GM19463 (cell line): ENCODE results near the gene RHBG.
"Not testable (repeated sequence)": the region's sequence is repeated elsewhere in the genome, so short reads cannot be mapped to it uniquely, and the experiment has no call there.

Experiments
- ATAC-seq: cut with Tn5 transposase; IDR thresholded peaks from one replicate; pipeline ENCODE4 v1.9.1; 2021; ENCODE audit warnings: mild to moderate bottlenecking, moderate library complexity; ENCODE audit not compliant: unreplicated experiment

Gene RHBG

DNA sequence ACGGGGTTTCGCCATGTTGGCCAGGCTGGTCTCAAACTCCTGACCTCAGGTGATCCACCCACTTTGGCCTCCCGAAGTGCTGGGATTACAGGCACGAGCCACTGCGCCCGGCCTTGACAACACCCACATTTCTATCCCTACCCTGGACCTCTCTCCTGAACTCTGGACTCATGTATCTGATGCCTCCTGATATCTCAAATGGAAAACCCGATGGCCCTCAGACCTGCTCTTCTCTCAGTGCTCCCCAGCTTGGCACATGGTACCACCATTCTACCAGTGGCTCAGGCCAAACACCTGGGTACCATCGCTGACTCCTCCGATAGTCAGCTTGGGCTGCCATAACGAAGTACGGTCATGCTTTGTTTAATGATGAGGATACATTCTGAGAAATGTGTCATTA is 8.5 kb upstream of the RHBG start:
- no peak for ATAC-seq

DNA sequence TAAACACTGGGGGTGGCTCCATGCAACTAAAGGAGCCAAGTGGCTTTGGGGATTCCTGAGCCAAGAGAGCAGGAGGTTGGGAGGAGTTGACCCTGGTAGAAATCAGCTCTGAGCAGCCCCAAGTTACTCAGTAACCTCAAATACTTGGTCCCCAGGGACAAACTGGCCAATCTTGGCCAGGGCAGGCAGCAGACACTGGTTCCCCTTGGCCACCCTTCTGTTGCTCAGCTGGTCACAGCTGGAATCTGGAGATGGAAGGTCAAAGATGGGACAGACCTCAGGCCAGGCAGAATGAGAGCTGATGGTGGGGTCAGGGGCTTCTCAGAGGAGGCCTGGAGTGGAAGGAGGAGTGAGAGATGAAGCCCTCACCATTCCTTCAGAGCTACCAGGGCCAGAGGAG is 3.3 kb upstream of the RHBG start:
- no peak for ATAC-seq

DNA sequence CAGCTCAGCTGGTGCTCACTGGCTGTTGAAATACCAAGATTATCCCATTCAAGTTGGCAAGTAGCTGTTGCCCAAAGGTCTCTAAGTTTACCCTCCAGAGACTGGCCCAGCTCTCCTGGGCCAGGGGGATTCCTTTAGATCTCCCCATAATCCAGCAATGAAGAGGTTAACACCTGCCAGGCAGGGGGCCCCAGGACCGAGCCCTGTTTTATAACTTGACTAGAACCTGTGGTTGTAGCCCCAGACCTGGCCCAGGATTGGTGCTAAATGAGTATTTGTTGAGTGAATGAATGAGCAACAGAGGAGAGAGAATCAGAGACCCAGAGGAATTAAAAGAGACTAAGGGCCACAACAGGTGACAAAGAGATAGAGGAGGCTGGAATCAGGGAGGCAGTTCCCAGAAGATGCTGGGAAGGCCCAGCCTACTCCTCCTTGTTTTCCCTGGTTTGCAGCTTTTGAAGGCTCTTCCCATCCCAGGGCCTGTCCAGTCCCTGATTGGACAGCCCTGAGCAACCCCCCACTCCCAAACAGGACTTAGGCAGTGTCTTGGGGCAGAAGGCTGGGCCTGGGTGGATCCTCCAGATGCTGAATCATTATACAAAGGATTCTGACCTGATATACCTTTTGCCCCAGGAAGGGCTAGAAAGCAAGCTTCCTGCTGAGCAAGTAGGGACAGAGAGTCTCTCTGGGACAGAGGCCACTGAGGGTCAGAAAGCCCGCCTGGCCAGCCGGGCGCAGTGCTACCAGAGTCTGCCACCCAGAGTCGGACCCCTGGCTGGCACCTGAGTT is 2.4 kb upstream of the RHBG start:
- no peak for ATAC-seq

DNA sequence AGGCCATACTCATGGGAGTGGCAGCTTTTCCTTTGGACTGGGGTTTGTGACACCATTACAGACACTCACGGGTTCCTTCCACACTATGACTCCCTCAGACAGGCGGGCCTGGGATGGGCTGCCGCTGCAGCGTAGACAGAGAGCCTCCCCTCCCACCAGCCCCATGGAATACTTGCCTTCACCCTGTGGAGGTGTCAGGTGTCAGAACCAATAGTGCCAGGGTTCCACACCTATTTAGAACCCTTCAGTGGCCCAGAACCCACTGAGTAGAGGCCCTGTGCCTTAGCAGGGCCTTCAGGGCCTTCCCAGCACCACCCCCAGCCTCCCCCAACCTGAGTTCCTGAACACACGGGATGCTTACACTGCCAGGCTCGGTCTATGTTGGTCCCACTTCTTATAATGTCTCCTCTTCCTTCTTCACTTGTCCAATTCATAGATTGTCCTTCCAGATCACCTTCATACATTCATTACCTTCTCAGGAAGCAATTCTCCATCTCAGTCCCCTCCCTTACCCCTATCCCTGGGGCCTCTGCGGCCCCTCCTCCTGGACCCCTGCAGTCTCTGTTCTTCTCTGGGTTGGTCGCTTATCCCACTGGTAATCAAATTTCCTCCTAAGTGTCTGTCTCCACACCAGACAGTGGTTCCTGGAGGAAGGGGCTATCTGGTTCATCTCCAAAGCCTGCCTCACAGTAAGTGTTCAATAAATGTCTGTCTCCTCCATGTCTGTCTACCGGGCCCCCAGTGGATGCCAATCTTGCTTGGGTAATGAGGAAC is 1.4 kb upstream of the RHBG start:
- ATAC-seq = no peak

DNA sequence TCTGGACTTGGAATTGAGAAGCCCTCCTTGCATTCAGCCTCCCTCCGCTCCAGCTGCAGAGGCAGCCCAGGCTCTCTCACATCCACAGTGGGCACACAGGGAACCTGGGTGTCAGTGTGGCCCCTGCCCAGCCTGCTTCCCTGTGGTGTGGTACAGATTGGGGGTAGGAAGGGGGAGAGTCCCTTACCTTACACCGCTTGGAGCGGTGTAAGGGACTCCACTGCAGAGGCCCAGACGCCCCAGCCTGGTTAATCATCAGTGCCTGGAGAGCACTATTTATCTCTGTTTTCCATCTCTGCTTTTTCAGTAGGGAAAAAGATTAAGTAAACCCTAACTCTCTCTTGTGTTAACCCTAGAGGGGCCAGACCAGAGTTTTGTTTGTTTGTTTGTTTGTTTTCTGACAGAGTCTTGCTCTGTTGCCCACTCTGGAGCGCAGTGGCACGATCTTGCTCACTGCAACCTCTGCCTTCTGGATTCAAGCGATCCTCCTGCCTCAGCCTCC is 803 bp upstream of the RHBG start:
- no peak for ATAC-seq

DNA sequence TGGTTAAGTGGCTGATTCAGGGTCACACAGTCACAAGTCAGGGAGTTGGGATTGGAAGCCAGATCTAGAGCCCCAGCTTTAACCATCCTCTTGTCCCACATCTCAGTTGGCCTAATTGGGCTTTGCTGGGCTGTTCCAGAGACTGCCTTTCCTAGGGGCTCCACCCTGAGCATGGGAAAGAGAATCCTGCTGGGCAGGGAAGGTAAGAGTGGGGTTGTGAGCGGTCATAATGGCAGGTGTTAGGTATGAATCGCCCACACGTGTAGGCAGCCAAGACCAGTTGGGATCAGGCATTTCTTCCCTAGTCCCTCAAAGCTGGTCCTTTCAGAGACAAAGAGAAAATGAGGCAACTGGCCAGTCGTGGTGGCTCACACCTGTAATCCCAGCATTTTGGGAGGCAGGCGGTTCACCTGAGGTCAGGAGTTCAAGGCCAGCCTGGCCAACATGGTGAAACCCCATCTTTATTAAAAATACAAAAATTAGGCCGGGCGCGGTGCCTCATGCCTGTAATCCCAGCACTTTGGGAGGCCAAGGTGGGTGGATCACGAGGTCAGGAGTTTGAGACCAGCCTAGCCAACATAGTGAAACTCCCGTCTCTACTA is 775 bp downstream of the RHBG start:
- not testable (repeated sequence) for ATAC-seq

DNA sequence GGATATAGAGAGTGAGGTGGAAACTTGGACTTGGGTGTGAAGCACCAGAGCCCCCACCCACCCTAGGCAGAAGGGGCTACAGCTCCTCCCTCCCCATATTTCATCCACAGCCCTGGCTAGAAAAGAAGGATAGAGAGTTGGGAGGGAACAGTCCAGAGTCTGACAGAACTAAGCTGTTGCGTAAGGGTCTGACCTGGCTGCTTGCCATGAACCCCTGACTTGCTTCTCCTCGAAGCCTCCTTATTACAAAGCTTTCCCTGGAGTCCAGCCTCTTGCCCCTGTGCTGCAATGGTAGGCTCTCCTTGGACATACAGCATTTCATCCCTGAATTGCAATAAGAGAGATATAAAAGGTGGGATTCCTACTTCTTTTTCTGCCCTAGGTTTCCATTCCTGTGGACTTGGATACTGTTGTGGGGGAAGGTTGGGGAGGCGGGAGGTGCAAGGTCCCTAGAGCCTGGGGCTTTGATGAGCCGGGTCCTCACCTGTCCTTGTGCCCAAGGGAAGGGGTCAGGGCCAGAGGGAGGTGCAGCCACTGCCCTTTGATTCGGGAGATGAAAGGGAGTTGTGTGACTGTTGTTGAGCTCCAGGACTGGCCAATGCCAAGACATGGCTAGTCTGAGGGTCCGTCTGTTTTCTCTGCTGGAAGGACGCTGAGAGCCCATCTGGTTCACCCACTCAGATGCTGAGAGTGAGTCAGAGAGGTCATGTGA is 2.7 kb downstream of the RHBG start:
- no peak for ATAC-seq

DNA sequence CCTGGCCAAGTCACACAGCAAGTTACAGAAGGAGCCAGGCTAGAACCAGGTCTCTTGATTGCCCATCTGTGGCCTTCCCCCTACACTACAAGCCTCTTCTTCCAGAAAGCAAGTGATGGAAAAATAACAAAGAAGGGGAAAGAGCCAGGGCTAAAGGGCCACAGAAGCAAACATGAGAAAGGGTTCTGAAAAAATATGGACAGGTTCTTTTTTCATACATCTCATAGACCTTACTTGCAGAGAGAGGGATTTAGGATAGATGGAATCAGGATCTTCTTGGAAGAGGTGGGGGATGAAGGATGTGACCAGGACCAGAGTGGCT is 3.2 kb downstream of the RHBG start:
- no peak for ATAC-seq

DNA sequence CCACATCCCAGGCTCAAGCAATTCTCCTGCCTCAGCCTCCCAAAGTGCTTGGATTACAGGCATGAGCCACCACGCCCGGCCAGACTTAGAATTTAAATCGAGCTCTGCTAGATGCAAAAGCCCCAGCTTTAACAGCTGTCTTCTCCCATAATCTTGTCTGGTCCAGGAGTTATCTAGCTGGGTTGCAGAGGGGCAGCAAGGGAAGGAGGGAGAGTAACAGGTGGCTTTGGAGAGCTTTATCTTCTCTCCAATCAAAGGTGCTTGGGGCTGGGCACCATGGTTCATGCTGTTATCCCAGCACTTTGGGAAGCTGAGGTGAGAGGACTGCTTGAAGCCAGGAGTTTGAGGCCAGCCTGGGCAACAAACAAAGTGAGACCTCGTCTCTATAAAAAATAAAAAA is 3.9 kb downstream of the RHBG start:
- no peak for ATAC-seq

DNA sequence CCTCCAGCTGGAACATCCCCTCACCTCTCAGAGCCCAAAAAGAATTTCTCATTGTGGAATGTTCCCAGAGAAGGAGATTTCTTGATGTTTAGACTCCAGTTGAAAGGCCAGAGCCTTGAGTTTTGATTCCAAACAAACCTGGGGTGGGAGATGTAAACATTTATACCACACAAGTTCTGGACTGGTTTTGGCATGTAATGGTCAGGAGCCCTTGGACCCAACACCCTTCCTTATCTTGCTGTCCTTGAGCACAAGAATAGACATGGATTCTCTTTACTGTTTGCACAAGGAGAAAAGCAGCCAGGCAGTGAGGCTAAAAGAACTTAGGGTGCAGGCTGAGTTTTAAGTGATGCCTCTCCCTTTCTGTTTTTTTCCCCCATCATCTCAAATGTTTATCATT is 4.5 kb downstream of the RHBG start:
- ATAC-seq = no peak

DNA sequence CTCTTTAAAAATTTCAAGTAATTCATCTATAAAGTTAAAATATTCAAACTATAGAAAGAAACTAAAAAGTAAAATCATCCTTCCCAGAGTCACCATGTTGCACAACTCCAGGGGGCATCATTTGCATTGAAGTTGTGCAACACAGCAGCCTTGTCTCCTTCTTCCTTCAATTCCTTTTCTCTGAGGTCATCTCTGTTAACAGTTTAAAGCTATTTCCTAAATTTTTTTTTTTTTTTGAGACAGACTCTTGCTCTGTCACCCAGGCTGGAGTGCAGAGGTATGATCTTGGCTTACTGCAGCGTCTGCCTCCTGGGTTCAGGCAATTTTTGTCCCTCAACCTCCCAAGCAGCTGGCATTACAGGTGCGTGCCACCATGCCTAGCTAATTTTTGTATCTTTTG is 7.1 kb downstream of the RHBG start:
- no peak for ATAC-seq

DNA sequence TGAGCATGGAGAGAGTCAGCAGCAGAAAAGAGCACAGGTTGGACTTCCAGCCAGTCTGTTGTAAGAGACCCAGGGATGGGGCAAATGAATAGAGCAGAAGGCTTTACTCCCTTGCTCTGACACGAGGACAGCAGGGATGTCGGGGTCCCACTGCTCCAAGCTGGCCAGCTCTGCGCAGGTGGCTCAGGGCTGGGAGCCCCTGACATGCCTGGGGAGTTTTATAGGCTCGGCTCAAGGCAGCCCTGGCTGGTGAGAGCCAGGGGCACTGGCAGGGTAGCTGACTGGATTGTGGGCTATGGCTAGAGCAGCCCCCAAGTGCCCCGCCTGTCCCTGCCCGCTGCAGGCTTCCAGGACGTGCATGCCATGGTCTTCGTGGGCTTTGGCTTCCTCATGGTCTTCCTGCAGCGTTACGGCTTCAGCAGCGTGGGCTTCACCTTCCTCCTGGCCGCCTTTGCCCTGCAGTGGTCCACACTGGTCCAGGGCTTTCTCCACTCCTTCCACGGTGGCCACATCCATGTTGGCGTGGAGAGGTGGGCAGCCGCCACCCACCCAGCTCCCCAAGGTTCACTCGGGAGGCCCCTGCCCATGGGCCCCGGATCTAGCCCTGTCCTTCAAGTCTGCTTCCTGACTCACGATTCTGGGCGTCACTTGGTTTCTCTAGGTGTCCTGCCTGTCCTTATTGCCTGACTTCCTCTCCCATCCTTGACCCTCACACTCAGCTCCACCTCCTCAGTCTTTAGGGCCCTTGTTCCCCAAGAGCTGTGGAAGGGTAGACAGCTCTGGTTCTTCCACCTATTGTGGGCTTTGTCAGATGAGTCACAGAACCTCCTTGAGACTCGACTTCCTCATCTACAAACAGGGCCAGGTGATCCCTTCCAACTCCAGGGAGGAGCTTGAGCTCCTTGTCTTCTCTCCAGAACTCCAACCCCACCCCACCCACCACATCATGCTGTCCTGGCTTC is 8.2 kb downstream of the RHBG start:
- no peak for ATAC-seq

DNA sequence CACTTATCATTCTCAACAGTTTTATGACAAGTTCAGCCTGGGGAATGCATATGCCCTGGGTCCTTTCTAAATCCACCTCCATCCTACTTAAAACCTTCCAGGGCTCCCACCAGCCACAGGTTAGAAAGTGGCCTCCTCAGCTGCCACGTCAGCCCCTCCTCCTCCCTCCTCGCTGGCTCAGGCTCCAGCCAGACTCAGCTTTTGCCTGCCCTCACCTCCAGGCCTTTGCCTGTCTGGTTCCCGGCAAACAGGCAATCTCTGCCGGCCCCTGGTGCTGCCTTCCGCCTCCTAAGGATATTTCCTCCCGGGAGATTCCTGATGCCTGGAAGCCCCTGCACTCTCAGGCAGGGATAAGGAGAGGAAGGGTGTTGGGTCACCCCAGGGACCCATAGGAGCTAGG is 9.5 kb downstream of the RHBG start:
- ATAC-seq = no peak

DNA sequence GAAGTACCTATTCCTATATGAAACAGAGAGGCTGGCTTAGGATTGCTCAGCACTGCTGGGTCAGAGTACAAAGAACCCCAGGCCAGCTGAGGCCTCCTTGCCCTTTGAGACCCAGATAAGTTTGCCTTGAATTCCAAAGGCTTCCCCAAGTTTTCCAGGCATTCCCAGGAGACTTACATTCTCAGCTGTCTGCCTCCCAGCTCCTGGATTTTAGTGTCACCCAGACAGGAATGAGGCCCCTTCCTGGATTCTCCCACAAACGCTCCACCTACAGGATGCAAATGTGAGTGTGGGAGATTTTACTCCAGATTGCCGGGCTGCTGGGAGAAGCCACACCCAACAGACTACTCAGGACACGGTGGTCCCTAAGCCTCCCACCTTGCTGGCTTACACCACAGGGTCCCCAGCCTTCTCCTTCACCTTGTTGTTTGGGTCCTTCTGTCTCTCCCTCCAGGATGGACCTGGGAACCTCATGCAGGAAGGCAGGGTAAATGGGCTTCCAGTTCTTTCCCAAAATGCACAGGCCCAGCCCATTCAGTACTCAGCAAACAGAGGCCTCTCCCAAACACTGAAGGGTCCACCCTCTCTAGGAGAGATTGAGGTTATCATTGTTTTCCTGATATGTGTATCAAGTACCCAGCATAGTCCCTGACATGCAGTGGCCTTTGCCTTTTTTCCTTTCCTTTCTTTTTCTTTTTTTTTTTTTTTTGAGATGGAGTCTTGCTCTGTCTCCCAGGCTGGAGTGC is 10.6 kb downstream of the RHBG start:
- no peak for ATAC-seq

DNA sequence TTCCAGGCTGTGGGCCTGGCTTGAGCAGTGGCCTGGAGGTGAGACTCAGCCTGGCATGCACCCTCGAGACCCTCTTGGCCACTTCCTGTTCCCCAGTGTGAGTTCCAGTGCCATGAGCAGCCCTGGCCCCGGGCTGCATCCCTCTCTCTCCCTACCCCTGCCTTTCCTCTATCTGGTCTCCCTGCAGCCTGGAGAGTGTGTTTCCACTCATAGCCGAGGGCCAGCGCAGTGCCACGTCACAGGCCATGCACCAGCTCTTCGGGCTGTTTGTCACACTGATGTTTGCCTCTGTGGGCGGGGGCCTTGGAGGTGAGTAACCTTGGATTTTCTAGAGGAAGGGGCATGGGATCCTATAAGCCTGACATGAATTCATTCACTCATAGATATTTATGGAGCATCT is 13.6 kb downstream of the RHBG start:
- no peak for ATAC-seq

DNA sequence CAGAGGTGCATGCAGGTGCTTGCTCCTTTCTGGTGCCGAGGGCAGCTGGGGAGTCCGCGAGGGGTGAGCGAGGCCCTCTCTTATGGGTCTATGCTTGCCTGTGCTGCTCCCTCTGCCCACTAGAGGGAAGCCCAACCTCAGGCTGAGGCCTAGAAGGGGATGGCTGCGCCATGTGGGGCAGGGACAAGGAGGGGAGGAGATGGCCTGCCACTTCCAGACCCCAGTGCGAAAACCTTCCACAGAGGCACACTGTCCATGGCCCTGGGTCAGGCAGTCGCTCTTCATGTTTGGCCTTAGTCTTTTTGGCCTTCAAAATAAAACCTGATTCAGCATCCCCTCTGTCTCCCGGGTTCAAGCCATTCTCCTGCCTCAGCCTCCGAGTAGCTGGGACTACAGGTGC is 14.0 kb downstream of the RHBG start:
- ATAC-seq = peak; percentile 74

DNA sequence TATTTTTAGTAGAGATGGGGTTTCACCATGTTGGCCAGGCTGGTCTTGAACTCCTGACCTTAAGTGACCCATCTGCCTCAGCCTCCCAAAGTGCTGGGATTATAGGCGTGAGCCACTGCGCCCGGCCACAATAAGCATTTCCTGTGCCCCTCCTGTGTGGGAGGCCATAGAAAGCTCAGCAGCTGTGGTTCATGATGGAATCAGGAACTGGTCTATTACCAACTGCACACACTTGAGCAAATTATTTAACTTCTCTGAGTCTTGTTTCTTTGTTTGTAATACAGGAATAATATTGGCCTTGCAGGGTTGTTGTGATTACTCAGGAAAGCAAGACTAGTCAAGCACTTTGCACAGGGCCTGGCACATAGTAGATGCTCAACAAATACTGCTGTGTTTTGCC is 15.0 kb downstream of the RHBG start:
- no peak for ATAC-seq

DNA sequence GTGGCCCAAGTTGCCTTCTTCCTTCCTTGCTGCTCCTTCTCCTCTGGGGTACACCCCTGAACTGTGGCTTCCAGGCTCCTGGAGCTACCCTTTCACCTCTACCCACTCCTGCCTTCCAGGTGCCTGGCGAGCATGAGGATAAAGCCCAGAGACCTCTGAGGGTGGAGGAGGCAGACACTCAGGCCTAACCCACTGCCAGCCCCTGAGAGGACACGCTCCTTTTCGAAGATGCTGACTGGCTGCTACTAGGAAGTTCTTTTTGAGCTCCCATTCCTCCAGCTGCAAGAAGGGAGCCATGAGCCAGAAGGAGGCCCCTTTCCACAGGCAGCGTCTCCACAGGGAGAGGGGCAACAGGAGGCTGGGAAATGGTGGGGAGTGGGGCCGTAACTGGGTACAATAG is 15.6 kb downstream of the RHBG start:
- ATAC-seq = no peak

DNA sequence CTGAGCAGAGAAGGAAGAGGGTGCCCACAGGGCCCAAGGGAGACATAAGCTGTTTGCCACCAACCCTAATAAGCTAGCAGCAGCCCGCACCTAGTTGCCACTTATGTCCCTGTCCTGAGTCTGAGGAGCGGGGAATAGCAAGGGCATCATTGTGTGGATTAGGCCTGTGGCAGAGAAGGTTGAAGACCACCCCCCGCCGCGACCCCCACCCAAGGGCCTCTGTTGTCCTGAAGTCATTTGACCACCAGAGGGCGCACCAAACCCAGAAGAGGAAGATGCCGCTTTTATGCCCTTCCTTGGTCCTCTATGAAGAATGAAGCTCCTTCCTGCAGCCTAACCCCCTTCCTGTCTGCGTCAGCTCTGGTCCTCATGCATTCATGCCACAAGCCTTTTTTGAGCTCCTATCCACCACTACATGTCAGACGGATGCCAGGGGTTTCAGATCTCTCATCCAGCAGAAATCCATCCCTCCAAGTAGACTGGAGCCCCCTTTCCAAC is 16.6 kb downstream of the RHBG start:
- no peak for ATAC-seq
